Stimulated activated naive CD4-positive, alpha-beta T cell treated with Interleukin-2 at 50 U/mL for 16 hours (primary cell): ENCODE data around the gene LMO7.

Source experiments
- DNase-seq: peaks from one replicate; lab custom pipeline; 2025; lab: John Stamatoyannopoulos, UW

The LMO7 gene

DNA sequence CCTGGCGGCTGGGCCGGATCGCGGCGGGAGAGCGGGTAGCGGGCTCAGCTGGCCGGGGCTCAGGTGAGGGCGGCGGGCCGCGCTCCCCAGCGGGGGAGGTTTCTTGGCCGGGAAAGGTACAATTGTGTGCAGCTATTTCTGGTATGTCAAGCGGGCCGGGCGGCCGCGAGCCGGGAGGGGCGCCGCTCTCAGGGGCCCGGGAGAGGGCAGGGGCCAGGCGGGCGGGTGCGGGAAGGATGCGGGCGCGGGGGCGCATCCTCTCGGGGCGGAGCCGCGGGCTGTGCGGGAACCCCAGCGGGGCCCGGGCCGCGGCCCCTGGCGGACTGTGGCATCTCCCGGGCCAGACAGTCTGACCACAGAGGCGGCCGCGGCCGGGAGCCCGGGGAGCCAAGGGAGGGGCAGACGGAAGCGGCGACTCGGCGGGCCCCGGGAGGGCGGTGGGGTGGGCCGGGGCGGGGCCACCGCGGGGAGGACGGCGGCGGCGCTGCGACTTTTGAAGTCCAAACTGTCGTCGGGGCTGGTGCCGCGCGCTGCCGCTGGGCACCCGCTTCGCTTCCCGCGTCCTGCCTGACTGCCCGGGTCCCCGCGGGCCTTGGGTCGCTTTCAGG is at the start of gene LMO7:
TSS of gene LMO7 (plus strand) at position 503 of the 608 bp plus-strand sequence. CDS start 328 bp downstream, outside the sequence.
- DNase-seq: peak; percentile 49

DNA sequence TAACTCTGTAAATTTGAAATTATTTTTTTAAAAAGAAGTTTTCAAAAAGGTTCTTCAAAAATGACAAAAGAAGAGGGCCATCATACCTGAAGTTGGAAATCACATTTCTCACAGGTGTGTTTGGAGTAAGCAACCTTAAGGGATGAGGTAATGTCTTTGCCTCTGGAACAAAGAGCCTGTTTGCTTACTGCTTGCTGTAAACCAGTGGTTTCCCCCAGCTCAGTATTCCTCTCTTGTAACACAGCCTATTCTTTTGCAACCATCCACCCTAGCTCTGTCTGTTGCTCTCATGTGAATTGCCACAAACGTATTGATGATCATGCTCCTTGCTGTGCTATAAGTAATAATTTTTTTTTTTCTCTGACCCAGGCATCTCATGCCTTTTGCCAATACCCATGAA is 48.5 kb upstream of the LMO7 start:
- DNase-seq: no peak

- no peak for DNase-seq
Measured at GRCh38 chr13:75596657-75597182, 39.4 kb upstream of the LMO7 start.

DNA sequence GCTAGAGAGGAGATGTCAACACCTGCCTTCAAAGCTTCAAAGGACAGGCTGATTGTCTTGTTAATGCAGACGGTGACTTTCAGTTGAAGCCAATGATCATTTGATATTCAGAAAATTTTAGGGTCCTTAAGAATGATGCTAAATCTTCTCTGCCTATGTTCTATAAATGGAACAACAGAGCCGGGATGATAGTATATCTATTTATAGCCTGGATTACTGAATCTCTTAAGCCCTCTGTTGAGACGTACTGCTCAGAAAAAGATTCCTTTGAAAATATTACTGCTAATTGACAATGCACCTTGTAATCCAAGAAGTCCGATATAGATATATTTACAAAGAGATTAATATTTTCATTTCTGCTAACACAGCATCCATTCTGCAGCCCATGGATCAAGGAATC is 35.8 kb upstream of the LMO7 start:
- DNase-seq: no peak

DNA sequence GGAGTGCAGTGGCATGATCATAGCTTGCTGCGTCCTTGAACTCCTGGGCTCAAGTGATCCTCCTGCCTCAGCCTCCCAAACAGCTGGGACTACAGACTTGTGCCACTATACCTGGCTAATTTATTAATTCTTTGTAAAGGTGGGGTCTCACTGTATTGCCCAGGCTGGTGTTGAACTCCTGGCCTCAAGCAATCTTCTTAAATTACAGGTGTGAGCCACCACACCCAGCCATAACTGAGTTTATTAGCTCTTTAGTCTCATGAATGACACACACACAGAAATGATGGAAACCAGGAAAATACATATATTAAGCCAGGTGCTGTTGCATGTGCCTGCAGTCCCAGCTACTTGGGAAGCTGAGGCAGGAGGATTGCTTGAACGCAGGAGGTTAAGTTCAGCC is 33.1 kb upstream of the LMO7 start:
- DNase-seq: no peak

DNA sequence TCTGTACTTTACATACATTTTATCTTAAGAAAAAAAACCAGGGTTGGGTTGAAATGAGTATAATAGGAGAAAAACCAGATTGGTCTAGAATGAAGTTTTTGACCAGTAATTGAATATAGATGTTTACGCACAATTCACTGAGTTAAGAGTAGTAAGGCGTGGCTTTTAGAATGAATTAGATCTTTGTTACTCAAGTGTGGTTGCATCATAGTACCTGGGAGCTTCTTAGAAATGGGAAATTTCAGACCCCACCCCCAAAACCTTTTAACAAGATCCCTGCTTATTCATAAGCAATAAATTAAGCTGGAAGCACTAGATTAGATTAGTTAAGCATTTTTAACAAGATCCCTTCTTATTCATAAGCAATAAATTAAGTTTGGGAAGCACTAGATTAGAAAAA is 28.7 kb upstream of the LMO7 start:
- DNase-seq: no peak

DNA sequence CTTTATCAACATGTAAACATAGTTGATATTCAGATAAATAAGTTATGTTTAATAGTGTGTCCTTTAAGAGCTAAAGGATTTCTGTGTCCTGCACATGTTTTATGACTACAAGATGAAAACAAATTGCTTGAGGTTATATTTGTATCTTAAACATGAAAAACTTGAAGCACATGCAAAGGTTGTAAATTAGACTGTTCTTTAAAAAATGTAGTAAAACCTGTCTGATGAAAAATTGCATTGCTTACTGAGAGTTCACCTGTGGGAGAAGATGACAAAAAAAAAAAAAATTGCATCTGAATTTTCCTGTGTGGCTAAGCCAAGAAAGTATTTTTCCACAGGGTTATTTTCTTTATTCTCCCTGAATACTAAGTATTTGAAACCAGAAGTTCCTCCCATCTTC is 25.7 kb upstream of the LMO7 start:
- no peak for DNase-seq

GRCh38 chr13:75612354-75612753 is 23.8 kb upstream of the LMO7 start:
- no peak for DNase-seq

GRCh38 chr13:75617230-75617629 is 18.9 kb upstream of the LMO7 start:
- no peak for DNase-seq

GRCh38 chr13:75618308-75618707 is 17.8 kb upstream of the LMO7 start:
- DNase-seq: no peak

DNA sequence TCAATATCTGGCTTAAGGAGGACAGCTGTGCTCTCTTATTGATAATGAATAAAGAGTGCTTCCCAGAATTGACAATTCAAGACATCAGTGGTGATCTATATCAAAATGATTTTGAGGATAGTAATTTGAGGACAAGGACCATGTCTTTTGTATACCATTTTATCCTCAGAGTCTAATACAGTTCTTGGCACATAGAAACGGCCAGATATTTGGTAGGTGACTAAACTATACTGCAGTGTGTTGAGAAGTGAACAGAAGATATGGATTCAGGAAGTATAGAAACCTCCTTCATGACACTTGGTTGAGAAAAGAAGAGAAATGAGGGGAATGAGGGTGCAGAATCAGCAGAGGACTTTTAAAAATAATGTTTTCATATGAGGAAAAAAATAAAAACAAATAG is 16.1 kb upstream of the LMO7 start:
- no peak for DNase-seq

DNA sequence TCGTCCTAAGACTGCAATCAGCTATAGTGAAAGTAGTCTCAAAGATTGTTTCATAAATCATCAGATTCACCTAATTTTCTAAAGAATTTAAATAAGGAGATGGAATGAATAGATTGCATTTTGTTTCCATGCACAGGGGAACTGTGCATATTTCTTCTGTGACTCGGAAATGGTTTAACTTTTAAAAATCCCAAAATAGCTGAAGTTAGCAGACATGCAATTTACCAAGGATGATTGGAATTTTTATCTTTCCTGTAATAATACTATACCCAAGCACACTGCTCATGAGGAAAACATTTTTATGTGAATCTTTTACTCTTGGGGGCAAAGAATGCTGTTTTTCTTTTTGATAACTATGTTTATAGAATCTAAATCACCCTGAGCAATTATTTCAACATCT is 15.0 kb upstream of the LMO7 start:
- DNase-seq: no peak

DNA sequence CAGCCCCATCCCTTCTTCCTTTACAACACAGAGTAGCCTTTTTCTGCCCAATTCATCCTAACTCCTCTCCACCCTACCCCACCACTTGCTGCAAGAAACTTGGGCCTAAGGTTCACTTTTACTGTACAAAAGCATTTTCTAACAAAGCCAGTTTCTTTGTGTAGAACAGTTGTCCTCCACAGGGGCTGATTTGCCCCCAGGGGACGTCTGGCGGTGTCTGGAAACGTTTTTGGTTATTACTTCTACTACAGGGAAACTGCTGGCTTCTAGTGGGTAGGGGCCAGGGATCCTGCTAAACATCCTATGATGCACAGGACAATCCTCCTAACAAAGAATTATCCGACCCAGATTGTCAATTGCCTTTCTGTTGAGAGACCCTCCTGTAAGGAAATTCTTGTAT is 7.3 kb upstream of the LMO7 start:
- DNase-seq: no peak

DNA sequence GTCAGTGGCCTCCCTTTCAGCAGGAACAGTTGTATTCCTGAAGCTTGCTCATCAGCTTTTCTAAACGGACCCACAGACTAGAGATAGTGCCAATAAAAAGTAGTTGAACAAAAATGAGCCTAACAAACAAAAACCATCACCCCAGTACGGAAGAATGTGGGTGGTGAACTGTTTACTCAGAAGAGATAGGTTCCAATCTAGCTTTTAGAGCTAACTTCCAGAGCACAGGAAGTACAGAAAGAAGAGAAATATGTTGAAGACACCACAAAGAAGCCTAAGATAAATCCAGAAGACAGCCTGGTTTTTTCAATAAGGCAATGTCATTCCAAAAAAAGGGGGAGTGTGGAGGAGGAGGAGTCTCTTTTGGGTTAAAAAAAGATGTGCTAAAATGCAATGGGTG is 2.8 kb upstream of the LMO7 start:
- DNase-seq: no peak

- DNase-seq: no peak
Measured at GRCh38 chr13:75635101-75635827, 866 bp upstream of the LMO7 start.

DNA sequence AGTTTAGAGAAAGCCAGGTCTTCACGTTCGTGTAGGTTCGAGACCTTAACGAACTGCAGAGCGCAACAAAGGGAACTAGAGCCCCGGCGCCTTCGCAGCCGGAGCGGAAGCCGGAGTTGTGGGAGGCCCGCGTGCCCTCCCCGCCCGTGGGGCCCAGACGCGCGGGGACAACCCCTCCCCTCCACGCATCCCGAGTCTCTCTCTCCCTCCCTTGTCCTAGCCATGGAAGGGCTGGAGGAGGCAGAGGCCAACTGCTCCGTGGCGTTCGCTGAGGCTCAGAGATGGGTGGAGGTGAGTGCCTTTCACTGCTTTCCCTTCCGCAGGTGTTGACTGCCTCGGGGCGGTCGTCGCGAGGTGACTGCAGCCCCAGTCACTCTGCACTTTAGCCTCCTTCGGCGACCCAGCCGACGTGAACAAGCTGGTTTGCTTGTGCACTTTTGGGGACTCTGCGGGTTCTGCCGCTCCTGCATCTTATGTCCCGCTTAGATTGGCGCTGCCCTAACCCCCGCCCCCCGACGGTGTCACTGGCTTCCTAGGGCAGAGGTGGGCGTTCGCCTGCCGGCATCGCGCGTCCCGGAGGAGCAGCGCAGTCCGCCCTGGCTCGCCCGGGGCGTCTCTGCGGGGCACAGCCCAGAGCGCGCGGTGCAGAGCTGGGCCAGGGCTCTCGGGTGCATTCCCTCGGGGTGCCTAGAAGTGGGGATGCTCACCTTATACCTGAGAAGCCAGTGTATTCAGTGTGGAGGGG is 478 bp downstream of the LMO7 start:
- DNase-seq: peak; percentile 40

DNA sequence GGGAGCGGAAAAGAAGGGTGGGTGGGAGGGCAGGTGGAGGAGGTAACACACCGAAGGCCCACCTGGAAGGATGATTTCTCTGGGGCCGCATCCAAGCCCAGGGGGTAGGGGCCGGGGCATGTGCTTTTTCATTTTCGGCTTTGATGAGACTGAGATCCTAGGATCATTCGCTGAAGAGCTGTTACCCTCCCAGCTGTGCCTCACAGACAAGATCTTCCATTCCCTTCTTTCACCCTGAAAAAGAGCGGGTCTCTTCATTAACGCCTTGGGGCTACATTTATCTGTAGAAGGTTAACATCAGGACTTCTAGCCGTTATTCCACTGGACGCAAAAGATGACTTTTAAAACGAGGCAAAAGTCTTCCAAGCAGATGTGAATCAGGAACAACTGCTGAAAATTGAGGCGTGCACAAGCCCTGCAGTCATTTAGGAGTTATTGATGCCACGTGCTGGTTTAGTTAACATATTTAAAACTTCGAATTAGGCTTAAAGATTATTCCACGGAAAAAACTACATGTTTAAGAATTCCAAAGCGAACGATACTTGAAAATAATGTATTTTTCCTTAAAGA is 1.1 kb downstream of the LMO7 start:
- no peak for DNase-seq

- no peak for DNase-seq
Measured at GRCh38 chr13:75639454-75639853, 3.3 kb downstream of the LMO7 start.

DNA sequence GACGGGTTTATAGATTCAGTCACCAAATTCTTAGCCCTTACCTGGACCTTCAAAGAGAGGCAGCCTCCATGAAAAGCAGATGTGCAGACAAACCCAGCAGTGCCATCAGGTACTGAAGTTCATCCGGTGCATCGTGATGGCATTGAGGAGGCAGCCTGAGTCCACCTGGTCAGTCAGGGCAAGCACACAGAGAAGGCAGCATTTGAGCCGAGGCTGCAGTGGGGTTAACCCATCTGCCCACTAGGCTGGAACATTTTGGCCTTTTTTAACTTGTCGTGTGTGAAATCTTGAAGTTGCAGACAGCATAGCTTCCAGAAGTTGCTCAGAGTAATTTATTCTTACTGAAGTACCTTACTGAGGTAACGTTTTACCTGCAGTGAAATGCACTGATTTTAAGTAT is 4.9 kb downstream of the LMO7 start:
- DNase-seq: no peak

DNA sequence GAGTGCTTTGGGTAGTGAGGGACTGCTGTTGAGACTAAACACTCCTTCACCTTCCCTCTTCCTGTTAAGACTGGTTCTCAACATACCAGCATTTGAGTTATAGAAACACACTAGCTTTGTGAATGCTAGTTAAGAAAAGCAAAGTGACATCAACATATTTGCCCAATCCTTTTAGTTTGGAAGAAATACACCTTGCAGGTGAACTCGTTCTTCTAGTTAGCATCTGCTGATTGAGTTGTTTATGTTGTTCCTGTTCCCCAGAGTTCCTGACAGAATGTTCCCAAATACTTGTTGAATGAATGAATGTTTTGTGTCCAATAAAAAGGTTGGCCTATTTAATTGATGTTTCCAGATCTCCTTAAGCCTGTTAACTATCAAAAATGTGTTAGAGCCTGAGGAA is 7.1 kb downstream of the LMO7 start:
- no peak for DNase-seq

DNA sequence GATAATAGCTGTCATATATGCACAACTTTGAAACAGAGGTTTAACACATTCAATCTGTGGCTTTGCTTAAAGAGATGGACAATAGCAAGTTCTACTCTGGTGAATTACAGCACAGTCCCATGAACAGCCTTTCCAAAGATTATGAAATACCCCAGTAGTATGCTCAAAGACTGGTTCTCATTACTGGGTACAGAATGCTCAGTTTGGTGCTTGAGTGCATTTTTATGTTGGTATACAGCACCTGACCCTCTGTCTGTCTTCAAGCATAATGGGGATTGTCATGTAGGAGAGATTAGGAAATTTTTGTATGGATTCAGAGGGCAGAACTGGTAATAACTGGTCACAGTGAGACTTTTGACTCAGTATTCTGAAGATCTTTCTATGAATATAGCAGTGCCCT is 7.6 kb downstream of the LMO7 start:
- no peak for DNase-seq

- no peak for DNase-seq
Measured at GRCh38 chr13:75645141-75645540, 9.0 kb downstream of the LMO7 start.
